Fibroblast of mammary gland (primary cell): Measurements from ENCODE around the gene SPATS2L.

ENCODE experiments used
- DNase-seq: peaks from one replicate; pipeline ENCODE4 v3.0.0-alpha.2; 2010; ENCODE audit warnings: low read depth
- H3K4me3 ChIP-seq: 2 replicates; pipeline ENCODE4 v1.5.1; 2011; ENCODE audit warnings: low read depth, mild to moderate bottlenecking, low read length, moderate library complexity; ENCODE audit not compliant: control insufficient read depth
- TF ChIP-seq, protein P1 (sequence below): conservative IDR thresholded peaks from 2 replicates; pipeline ENCODE4 v1.5.1; 2011; ENCODE audit warnings: low read depth, low read length, inconsistent platforms; ENCODE audit not compliant: control insufficient read depth, insufficient read depth

Gene SPATS2L

DNA sequence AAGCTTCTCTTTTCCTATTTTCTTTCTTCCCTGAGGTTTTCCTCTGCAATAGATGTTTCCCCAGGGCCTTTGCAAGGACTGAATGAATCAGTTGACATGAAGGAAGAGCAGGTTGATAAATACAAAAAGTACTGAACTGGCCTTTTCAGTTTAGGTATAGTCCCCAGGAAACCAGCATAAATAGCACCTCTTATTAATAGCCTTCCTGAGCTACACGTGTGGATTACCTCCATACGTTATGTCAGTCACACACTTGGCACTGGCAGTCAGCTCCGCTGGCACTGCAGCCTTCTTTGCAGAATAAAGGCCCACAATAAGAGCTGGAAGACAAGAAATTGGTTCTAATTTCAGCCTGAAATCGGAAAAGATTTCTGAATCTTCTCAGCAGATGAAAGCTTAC lies 142.7 kb downstream of the SPATS2L start:
- H3K4me3 ChIP-seq, result no peak overlapping the region
- no peak for DNase-seq
- TF ChIP-seq, protein P1, sequence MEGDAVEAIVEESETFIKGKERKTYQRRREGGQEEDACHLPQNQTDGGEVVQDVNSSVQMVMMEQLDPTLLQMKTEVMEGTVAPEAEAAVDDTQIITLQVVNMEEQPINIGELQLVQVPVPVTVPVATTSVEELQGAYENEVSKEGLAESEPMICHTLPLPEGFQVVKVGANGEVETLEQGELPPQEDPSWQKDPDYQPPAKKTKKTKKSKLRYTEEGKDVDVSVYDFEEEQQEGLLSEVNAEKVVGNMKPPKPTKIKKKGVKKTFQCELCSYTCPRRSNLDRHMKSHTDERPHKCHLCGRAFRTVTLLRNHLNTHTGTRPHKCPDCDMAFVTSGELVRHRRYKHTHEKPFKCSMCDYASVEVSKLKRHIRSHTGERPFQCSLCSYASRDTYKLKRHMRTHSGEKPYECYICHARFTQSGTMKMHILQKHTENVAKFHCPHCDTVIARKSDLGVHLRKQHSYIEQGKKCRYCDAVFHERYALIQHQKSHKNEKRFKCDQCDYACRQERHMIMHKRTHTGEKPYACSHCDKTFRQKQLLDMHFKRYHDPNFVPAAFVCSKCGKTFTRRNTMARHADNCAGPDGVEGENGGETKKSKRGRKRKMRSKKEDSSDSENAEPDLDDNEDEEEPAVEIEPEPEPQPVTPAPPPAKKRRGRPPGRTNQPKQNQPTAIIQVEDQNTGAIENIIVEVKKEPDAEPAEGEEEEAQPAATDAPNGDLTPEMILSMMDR, result no peak

DNA sequence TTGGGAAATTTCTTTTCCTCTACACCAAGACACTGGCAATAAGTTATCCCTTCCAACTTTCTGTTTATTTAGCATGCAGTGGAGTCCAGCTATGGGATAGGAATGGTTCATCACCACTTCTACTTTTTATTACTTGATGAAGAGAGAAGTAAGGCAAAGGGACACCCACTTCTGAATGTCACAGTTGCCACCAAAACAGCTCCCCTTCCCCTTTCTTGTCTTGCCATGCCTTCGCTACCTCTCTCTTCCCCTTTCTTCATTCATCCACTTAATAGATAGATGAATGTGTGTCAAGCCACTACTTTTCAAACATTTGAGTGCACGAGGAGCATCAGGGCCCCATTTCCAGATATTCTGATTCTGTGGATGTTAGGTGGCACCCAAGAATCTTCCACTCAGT lies 143.8 kb downstream of the SPATS2L start:
- DNase-seq, result no peak
- no peak overlapping the region for H3K4me3 ChIP-seq
- TF ChIP-seq, protein P1, result no peak

DNA sequence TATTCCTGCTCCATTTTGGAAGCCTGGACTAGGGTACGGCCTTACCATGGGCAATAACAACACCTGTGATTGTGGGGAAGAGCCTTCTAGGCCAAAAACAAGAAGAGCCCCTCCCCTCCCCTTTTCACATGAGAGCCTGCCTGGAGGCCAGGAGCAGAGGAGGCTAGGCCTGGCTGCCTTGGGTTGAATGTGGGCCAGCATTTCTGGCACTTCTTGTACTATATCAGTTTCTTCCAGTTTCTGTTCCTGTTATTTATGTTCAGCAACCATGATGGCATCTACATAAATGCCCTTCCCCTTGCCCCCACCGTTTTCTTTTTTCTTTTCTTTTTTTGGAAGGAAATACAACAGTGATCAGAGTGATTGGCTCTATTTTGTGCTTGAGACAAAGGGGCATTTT lies 145.0 kb downstream of the SPATS2L start:
- no peak for DNase-seq
- TF ChIP-seq, protein P1, result no peak
- H3K4me3 ChIP-seq, result no peak overlapping the region

DNA sequence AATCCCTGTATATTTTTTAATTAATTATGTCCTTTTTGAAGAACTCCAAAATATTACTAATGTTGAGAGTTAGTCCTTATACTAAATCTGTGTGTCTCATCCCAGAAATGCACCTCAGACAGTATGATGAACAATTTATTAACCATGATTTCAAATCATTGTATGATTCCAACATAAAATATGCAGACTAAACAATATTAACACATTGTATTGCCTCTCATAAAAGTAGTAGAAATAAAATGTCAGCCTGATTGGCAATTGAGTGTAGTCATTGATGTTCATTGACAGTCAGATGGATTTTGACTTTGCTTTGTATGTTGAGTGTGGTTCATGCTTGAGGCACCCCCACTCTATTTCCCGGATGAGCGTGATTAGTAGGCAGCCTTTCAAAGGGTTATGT lies 145.9 kb downstream of the SPATS2L start:
- TF ChIP-seq, protein P1, result no peak
- no peak for DNase-seq
- H3K4me3 ChIP-seq, result no peak overlapping the region

DNA sequence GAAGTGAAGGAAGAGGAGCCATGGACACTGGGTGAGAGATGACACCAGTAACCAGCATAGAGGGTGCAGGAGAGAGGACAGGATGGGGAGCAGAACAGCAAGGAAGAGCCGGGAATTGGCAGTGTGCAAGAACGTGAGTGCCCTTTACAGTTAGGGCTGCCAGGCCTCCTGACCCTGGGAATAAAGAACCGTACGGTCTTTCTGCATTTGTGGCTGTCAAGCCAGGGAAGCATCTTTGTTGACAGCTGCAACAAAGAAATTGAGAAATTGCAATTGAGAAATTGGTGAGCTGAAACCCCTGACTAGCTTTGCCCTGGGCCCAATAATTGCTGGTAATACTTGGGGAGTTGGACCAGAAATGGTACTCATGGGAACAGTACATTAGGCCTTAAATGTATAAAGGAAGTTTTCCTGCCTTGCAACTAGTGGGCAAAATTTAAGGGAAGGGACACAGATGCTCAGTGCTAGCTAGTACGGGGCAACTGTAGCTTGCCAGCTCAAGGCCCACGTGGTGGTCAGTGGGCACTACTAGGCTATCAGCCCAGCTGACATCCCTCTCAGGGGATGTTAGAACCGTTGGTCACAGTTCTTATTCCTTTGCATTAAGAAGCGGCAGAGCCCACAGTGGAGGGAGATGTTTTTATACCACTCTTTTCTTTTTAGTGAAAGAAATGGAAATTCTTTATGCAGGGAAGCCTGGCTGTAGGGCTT lies 146.8 kb downstream of the SPATS2L start:
- TF ChIP-seq, protein P1, result no peak
- H3K4me3 ChIP-seq, result no peak overlapping the region
- DNase-seq, result no peak

DNA sequence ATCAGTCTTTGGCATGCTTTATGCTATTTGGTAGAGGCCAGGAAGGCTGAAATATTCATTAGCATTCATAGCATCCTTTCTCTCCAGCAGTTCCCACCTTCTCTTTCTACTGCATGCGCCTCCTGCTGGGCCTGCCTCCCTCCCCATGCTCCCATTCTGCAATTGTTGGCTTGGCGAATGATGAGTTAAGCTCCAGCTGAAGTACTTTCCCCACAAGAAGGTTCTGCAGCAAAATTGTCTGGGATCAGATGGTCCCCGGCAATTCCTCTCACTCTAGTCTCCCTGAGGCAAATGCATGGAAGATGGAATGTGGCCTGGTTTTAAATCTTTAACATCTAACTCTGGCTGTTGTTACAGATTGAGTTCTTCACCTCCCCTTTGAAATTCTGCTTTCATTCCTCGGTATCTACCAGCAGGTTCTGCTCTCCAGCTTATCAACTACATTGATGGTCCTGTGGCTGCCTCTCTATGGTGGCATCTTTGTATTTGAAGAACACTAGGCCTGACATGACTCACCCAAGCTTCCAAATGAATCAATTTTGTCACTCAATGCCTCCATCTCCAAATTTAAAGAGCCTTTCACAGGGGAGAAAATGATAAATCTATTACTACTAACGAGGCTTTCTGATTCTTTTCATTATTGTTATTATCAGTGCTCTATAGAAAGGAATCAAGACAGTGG lies 147.5 kb downstream of the SPATS2L start:
- TF ChIP-seq, protein P1, result peak; percentile 4
- no peak for DNase-seq

More for the DNA sequence above, 147.5 kb downstream of the SPATS2L start:
- no peak overlapping the region for H3K4me3 ChIP-seq
